T-cell (primary cell): ENCODE measurements around the gene MAP1LC3B2. TPM values are rescaled to one million over a fixed set of nuclear protein-coding genes. Genes with fewer than 3 reads are reported as not detected.

ENCODE experiments used
- ATAC-seq, 4 experiments: fragments of 200-7000 bp in 3 of 4; fragments of 150-1000 bp in 1 of 4; cut with Tn5 transposase; replicated peaks in 1 of 4; 1 replicate in 3 of 4; 2 replicates in 1 of 4; pipeline ENCODE4 v1.10.0; 2021; ENCODE audit warnings: moderate library complexity in 3 of 4, mild to moderate bottlenecking in 2 of 4, moderate number of reproducible peaks in 1 of 4
- CTCF ChIA-PET, 2 donors: fragments of 300-600 bp; sonication (Branson Sonifier 250); formaldehyde crosslinking; loops; one replicate each; lab custom pipeline; 2022; ENCODE audit warnings: antibody characterized with exemption in 2 of 2; lab: Charles Lee
- POLR2A ChIA-PET, 2 donors: fragments of 300-600 bp; sonication (Branson Sonifier 250); formaldehyde crosslinking; loops; one replicate each; lab custom pipeline; 2022; ENCODE audit warnings: antibody characterized with exemption in 2 of 2; lab: Charles Lee
- DNase-seq, 35 experiments: peaks; one replicate each; pipeline versions ENCODE4 v3.0.0 to v3.0.0-alpha.2; 2013 to 2023
- H3K27ac ChIP-seq: one replicate; pipeline ENCODE4 v1.5.1; 2013; ENCODE audit warnings: low read length
- H3K27me3 ChIP-seq, 2 experiments: replicated peaks in 1 of 2; 1 replicate in 1 of 2; 2 replicates in 1 of 2; pipeline versions ENCODE4 v1.6.1 to v1.7.0; 2013; ENCODE audit warnings: low read length in 1 of 2, mixed read lengths in 1 of 2; ENCODE audit not compliant: control insufficient read depth in 2 of 2, insufficient read depth in 2 of 2; ENCODE audit errors: extremely low read depth in 1 of 2
- H3K36me3 ChIP-seq, 2 donors: 1 replicate in 1 of 2; 2 replicates in 1 of 2; pipeline versions ENCODE4 v1.6.1 to v1.7.0; 2013; ENCODE audit warnings: low read length in 1 of 2; ENCODE audit not compliant: control insufficient read depth in 2 of 2, insufficient read depth in 1 of 2; ENCODE audit errors: extremely low read depth in 1 of 2
- H3K4me1 ChIP-seq, 2 experiments: 1 replicate in 1 of 2; 2 replicates in 1 of 2; pipeline versions ENCODE4 v1.6.1 to v1.7.0; 2013; ENCODE audit warnings: low read length in 2 of 2, mixed read lengths in 1 of 2; ENCODE audit not compliant: insufficient read depth in 2 of 2, control insufficient read depth in 1 of 2; ENCODE audit errors: extremely low read depth in 1 of 2
- H3K4me3 ChIP-seq, 2 donors: 1 replicate in 1 of 2; 2 replicates in 1 of 2; pipeline versions ENCODE4 v1.5.1 to v1.7.0; 2013; ENCODE audit warnings: mild to moderate bottlenecking in 2 of 2, low read length in 1 of 2, moderate library complexity in 1 of 2; ENCODE audit not compliant: control insufficient read depth in 1 of 2; ENCODE audit errors: extremely low read depth in 1 of 2
- H3K9me3 ChIP-seq: 2 replicates; pipeline ENCODE4 v1.7.0; 2013
- H3K27ac Mint-ChIP-seq, 2 donors: one replicate each; pipeline ENCODE4 v1.8.0; 2020 to 2021; ENCODE audit warnings: mild to moderate bottlenecking in 2 of 2, mixed read lengths in 2 of 2
- H3K27me3 Mint-ChIP-seq, 2 donors: one replicate each; pipeline ENCODE4 v1.8.0; 2021 to 2022; ENCODE audit warnings: mixed read lengths in 2 of 2
- H3K36me3 Mint-ChIP-seq: one replicate; pipeline ENCODE4 v1.8.0; 2021; ENCODE audit warnings: mixed read lengths
- H3K4me1 Mint-ChIP-seq, 3 donors: one replicate each; pipeline ENCODE4 v1.8.0; 2020 to 2022; ENCODE audit warnings: mixed read lengths in 3 of 3, mild to moderate bottlenecking in 1 of 3
- H3K4me3 Mint-ChIP-seq, 3 donors: one replicate each; pipeline ENCODE4 v1.8.0; 2020 to 2022; ENCODE audit warnings: mild to moderate bottlenecking in 3 of 3, mixed read lengths in 3 of 3, moderate library complexity in 3 of 3
- H3K9me3 Mint-ChIP-seq, 3 donors: one replicate each; pipeline ENCODE4 v1.8.0; 2020 to 2022; ENCODE audit warnings: mixed read lengths in 3 of 3
- WGBS: methylation state at CpG from one replicate; pipeline ENCODE4 v1.1.5; 2013; ENCODE audit warnings: missing lambda C conversion rate; ENCODE audit not compliant: insufficient coverage; 5-methylcytosine and 5-hydroxymethylcytosine counted together
- total RNA-seq, 35 experiments: library from RNA in 6 of 35; stranded (reverse) in 6 of 35; fragments of 120-200 nt in 1 of 35; gene quantifications; one replicate each; pipeline versions ENCODE4 v1.2.1 to v1.2.4 and lab custom pipeline; 2013 to 2026

The MAP1LC3B2 gene
- total RNA-seq, 5 donors from 2014 or later (not counting 1 experiment from before 2014, with no cell fraction given) = 0.92 to 4.6 (median 1.4) TPM

- H3K9me3 Mint-ChIP-seq = peaks cover 0 to 3% (median 0%) of the 10 kb centered on the region in 3 donors
- Histone ChIP-seq H3K27ac (no peak overlapping the region), H3K9me3 (no peaks in the 10 kb centered on the region), H3K4me1 (peaks cover 9 to 17% of the 10 kb centered on the region in 2 experiments), H3K4me3 (no peak overlapping the region), H3K36me3 (no peaks in the 10 kb centered on the region), H3K27me3 (peaks cover 0 to 27% of the 10 kb centered on the region in 2 experiments)
- 97% methylated on average over 7 of the region's 8 CpGs for WGBS
- ChIA-PET POLR2A (no interaction called here), CTCF (no interaction called here)
- H3K4me3 Mint-ChIP-seq = no peak overlapping the region
- ATAC-seq (no peak), DNase-seq (no peak)
- H3K4me1 Mint-ChIP-seq = peaks cover 11 to 29% (median 14%) of the 10 kb centered on the region in 3 donors
- no peaks in the 10 kb centered on the region for H3K36me3 Mint-ChIP-seq
- H3K27ac Mint-ChIP-seq = no peak overlapping the region
- peaks cover 7 to 22% of the 10 kb centered on the region in 2 donors for H3K27me3 Mint-ChIP-seq
These were observed 30.1 kb upstream of the MAP1LC3B2 start for GRCh38 chr12:116529048-116529447.

- Mint-ChIP-seq H3K27me3 (peaks cover 7 to 22% of the 10 kb centered on the region in 2 donors), H3K4me1 (peaks cover 14 to 35% (median 19%) of the 10 kb centered on the region in 3 donors), H3K9me3 (peaks cover 0 to 3% (median 0%) of the 10 kb centered on the region in 3 donors), H3K27ac (no peak overlapping the region), H3K36me3 (no peaks in the 10 kb centered on the region), H3K4me3 (no peak overlapping the region)
- peaks cover 9 to 17% of the 10 kb centered on the region in 2 experiments for H3K4me1 ChIP-seq
- H3K9me3 ChIP-seq = no peaks in the 10 kb centered on the region
- no peak for DNase-seq
- ATAC-seq = no peak
- ChIA-PET POLR2A (no interaction called here), CTCF (no interaction called here)
- WGBS = no CpG with 5 or more reads among the region's 2 CpGs
- H3K27me3 ChIP-seq = peaks cover 0 to 25% of the 10 kb centered on the region in 2 experiments
- no peak overlapping the region for H3K27ac ChIP-seq
- H3K36me3 ChIP-seq = no peaks in the 10 kb centered on the region
- H3K4me3 ChIP-seq = no peak overlapping the region
These were observed 29.5 kb upstream of the MAP1LC3B2 start for GRCh38 chr12:116529686-116530085.

GRCh38 chr12:116532428-116532827, 26.8 kb upstream of the MAP1LC3B2 start:
- 100% methylated on average over 1 of the region's 4 CpGs for WGBS
- no peak for DNase-seq
- no peak overlapping the region for H3K4me3 ChIP-seq

GRCh38 chr12:116532986-116533342, 26.2 kb upstream of the MAP1LC3B2 start:
- no peaks in the 10 kb centered on the region for H3K36me3 ChIP-seq
- H3K27me3 ChIP-seq = peaks cover 0 to 6% of the 10 kb centered on the region in 2 experiments
- no peak overlapping the region for H3K27ac Mint-ChIP-seq
- H3K9me3 Mint-ChIP-seq = peaks cover 0 to 3% (median 0%) of the 10 kb centered on the region in 3 donors
- DNase-seq (no peak), ATAC-seq (peak in 2 of 4 experiments; percentile 4 to 7)
- H3K4me1 Mint-ChIP-seq = peaks cover 21 to 31% (median 31%) of the 10 kb centered on the region in 3 donors
- H3K4me3 ChIP-seq = peak overlapping the region; percentile 49 to 59
- no peak overlapping the region for H3K27ac ChIP-seq
- peaks cover 9 to 23% of the 10 kb centered on the region in 2 experiments for H3K4me1 ChIP-seq
- CTCF ChIA-PET = interaction anchor here in 1 of 2 donors (0.7 to 1.2 kb wide), 2 partner anchors 27 to 518 kb away, joined by 3 to 4 read pairs; partner anchors contain the start of gene MAP1LC3B2
- H3K36me3 Mint-ChIP-seq = no peaks in the 10 kb centered on the region
- 5% methylated on average over 9 of the region's 11 CpGs for WGBS
- H3K9me3 ChIP-seq = no peaks in the 10 kb centered on the region
- peaks cover 1 to 12% of the 10 kb centered on the region in 2 donors for H3K27me3 Mint-ChIP-seq
- POLR2A ChIA-PET = no interaction called here
- peak overlapping the region; percentile 84 to 89 (median 87) for H3K4me3 Mint-ChIP-seq

More at GRCh38 chr12:116532428-116532827, 26.8 kb upstream of the MAP1LC3B2 start:
- ChIA-PET CTCF (interaction anchor here (0.6 kb wide), 2 partner anchors 11 to 22 kb away, joined by 3 to 8 read pairs; no protein-coding TSS in a partner anchor), POLR2A (no interaction called here)
- Histone ChIP-seq H3K9me3 (no peaks in the 10 kb centered on the region), H3K27me3 (peaks cover 0 to 8% of the 10 kb centered on the region in 2 experiments), H3K36me3 (no peaks in the 10 kb centered on the region), H3K27ac (no peak overlapping the region), H3K4me1 (peaks cover 9 to 21% of the 10 kb centered on the region in 2 experiments)
- peaks cover 18 to 36% (median 25%) of the 10 kb centered on the region in 3 donors for H3K4me1 Mint-ChIP-seq
- no peak for ATAC-seq
- H3K36me3 Mint-ChIP-seq = no peaks in the 10 kb centered on the region
- H3K27me3 Mint-ChIP-seq = peaks cover 6 to 16% of the 10 kb centered on the region in 2 donors
- H3K9me3 Mint-ChIP-seq = peaks cover 0 to 3% (median 0%) of the 10 kb centered on the region in 3 donors
- H3K4me3 Mint-ChIP-seq = peak overlapping the region; percentile 84 to 89 (median 87)
- peak overlapping the region in 1 of 2 donors; percentile 72 for H3K27ac Mint-ChIP-seq

GRCh38 chr12:116533343-116534251, 25.6 kb upstream of the MAP1LC3B2 start:
- H3K36me3 ChIP-seq = no peaks in the 10 kb centered on the region
- H3K27me3 ChIP-seq = peaks cover 0 to 6% of the 10 kb centered on the region in 2 experiments
- 0% methylated on average over 3 of the region's 32 CpGs for WGBS
- no peak overlapping the region for H3K27ac ChIP-seq
- no peaks in the 10 kb centered on the region for H3K9me3 ChIP-seq
- CTCF ChIA-PET = interaction anchor here in 1 of 2 donors (0.7 to 1.2 kb wide), 2 partner anchors 26 to 518 kb away, joined by 3 to 4 read pairs; partner anchors contain the start of gene MAP1LC3B2
- Mint-ChIP-seq H3K27ac (peak overlapping the region; percentile 58 to 66), H3K27me3 (peaks cover 0 to 8% of the 10 kb centered on the region in 2 donors), H3K4me1 (peaks cover 21 to 32% (median 30%) of the 10 kb centered on the region in 3 donors), H3K9me3 (peaks cover 0 to 3% (median 0%) of the 10 kb centered on the region in 3 donors), H3K36me3 (no peaks in the 10 kb centered on the region), H3K4me3 (peak overlapping the region; percentile 84 to 89 (median 87))
- POLR2A ChIA-PET = no interaction called here
- DNase-seq (peak; percentile 10 to 79 (median 62)), ATAC-seq (peak; percentile 88 to 95 (median 94))
- peak overlapping the region; percentile 59 to 88 for H3K4me3 ChIP-seq
- peaks cover 9 to 23% of the 10 kb centered on the region in 2 experiments for H3K4me1 ChIP-seq
